ENCODE data around the gene TNFSF9.
"Not testable (repeated sequence)": the region's sequence is repeated elsewhere in the genome, so short reads cannot be mapped to it uniquely, and the experiment has no call there.

The TNFSF9 gene

GRCh38 chr19:6529937-6530385 lies 865 bp upstream of the TNFSF9 start:
- DNase-seq (ENCODE audit: low read depth, low spot score): no peak
- no peak overlapping the region; the same call in 1 of the 2 replicates for H3K4me3 ChIP-seq (ENCODE audit: low read length)

GRCh38 chr19:6531163-6531955 lies 533 bp downstream of the TNFSF9 start:
- DNase-seq (ENCODE audit: low read depth, low spot score): no peak
- H3K4me3 ChIP-seq (ENCODE audit: low read length): peak overlapping the region; percentile 67

GRCh38 chr19:6531956-6532243 lies 1.1 kb downstream of the TNFSF9 start:
- no peak for DNase-seq (ENCODE audit: low read depth, low spot score)
- H3K4me3 ChIP-seq (ENCODE audit: low read length): no peak overlapping the region

GRCh38 chr19:6532244-6532999 lies 1.6 kb downstream of the TNFSF9 start:
- no peak overlapping the region for H3K4me3 ChIP-seq (ENCODE audit: low read length)
- no peak for DNase-seq (ENCODE audit: low read depth, low spot score)

- no peak overlapping the region for H3K4me3 ChIP-seq (ENCODE audit: low read length)
- DNase-seq (ENCODE audit: low read depth, low spot score): no peak
Observed at GRCh38 chr19:6533000-6533328, 2.1 kb downstream of the TNFSF9 start.

GRCh38 chr19:6533746-6534418 lies 3.1 kb downstream of the TNFSF9 start:
- H3K4me3 ChIP-seq (ENCODE audit: low read length): no peak overlapping the region

GRCh38 chr19:6534451-6535093 lies 3.7 kb downstream of the TNFSF9 start:
- H3K4me3 ChIP-seq (ENCODE audit: low read length): no peak overlapping the region
- DNase-seq (ENCODE audit: low read depth, low spot score): no peak

More at GRCh38 chr19:6533746-6534418, 3.1 kb downstream of the TNFSF9 start:
- DNase-seq (ENCODE audit: low read depth, low spot score): no peak

GRCh38 chr19:6535558-6536137 lies 4.8 kb downstream of the TNFSF9 start:
- no peak overlapping the region for H3K4me3 ChIP-seq (ENCODE audit: low read length)
- DNase-seq (ENCODE audit: low read depth, low spot score): no peak

GRCh38 chr19:6539514-6539913 lies 8.7 kb downstream of the TNFSF9 start:
- no peak overlapping the region for H3K4me3 ChIP-seq (ENCODE audit: low read length)
- no peak for DNase-seq (ENCODE audit: low read depth, low spot score)

- H3K4me3 ChIP-seq (ENCODE audit: low read length): no peak overlapping the region
- DNase-seq (ENCODE audit: low read depth, low spot score): no peak
Observed at GRCh38 chr19:6540918-6541689, 10.3 kb downstream of the TNFSF9 start.

GRCh38 chr19:6543866-6544347 lies 13.1 kb downstream of the TNFSF9 start:
- no peak for DNase-seq (ENCODE audit: low read depth, low spot score)
- H3K4me3 ChIP-seq (ENCODE audit: low read length): no peak overlapping the region

GRCh38 chr19:6550679-6551078 lies 19.9 kb downstream of the TNFSF9 start:
- DNase-seq (ENCODE audit: low read depth, low spot score); H3K4me3 ChIP-seq (ENCODE audit: low read length): not testable (repeated sequence)

GRCh38 chr19:6551091-6551490 lies 20.3 kb downstream of the TNFSF9 start:
- H3K4me3 ChIP-seq (ENCODE audit: low read length): no peak overlapping the region
- DNase-seq (ENCODE audit: low read depth, low spot score): no peak

GRCh38 chr19:6551607-6552450 lies 21.0 kb downstream of the TNFSF9 start:
- peak; percentile 76 for DNase-seq (ENCODE audit: low read depth, low spot score)
- H3K4me3 ChIP-seq (ENCODE audit: low read length): peak overlapping the region; percentile 27

GRCh38 chr19:6556043-6556449 lies 25.2 kb downstream of the TNFSF9 start:
- H3K4me3 ChIP-seq (ENCODE audit: low read length): no peak overlapping the region
- no peak for DNase-seq (ENCODE audit: low read depth, low spot score)

- H3K4me3 ChIP-seq (ENCODE audit: low read length): no peak overlapping the region
- no peak for DNase-seq (ENCODE audit: low read depth, low spot score)
Observed at GRCh38 chr19:6556480-6557195, 25.8 kb downstream of the TNFSF9 start.

GRCh38 chr19:6562437-6562836 lies 31.6 kb downstream of the TNFSF9 start:
- H3K4me3 ChIP-seq (ENCODE audit: low read length); DNase-seq (ENCODE audit: low read depth, low spot score): not testable (repeated sequence)
